HEK293 (cell line): ENCODE results near the gene SRRM4.

Source experiments
- CTCF ChIA-PET: fragments of 350-600 bp; formaldehyde crosslinking; extraction: SDS; loops from one replicate; lab custom pipeline; 2021; ENCODE audit warnings: antibody characterized with exemption; lab: Yijun Ruan, JAX
- POLR2A ChIA-PET: fragments of 300-600 bp; formaldehyde crosslinking; extraction: SDS; loops from one replicate; lab custom pipeline; 2020; ENCODE audit warnings: antibody characterized with exemption, inconsistent platforms; lab: Yijun Ruan, JAX
- H3K27ac ChIP-seq: fragments of 200-500 bp; sonication (Bioruptor generic); 2 replicates; pipeline ENCODE4 v1.5.1; 2014; ENCODE audit warnings: low read depth, low read length, control low read depth, inconsistent platforms; ENCODE audit errors: extremely low read depth
- H3K36me3 ChIP-seq, 2 experiments: fragments of 200-500 bp in 1 of 2; sonication (Bioruptor generic) in 1 of 2; 1 replicate in 1 of 2; 2 replicates in 1 of 2; pipeline ENCODE4 v1.5.1; 2014 to 2017; ENCODE audit warnings: inconsistent platforms in 2 of 2, low read length in 2 of 2; ENCODE audit not compliant: control insufficient read depth in 2 of 2, insufficient read depth in 1 of 2
- H3K4me1 ChIP-seq: fragments of 200-500 bp; sonication (Bioruptor generic); 2 replicates; pipeline ENCODE4 v1.5.1; 2014; ENCODE audit warnings: mild to moderate bottlenecking, low read length, inconsistent platforms; ENCODE audit not compliant: control insufficient read depth, insufficient read depth
- H3K4me3 ChIP-seq: 2 replicates; pipeline ENCODE4 v1.5.1; 2011; ENCODE audit warnings: low read depth, mild to moderate bottlenecking, control low read depth, low read length, moderate library complexity
- H3K9me3 ChIP-seq: fragments of 200-500 bp; sonication (Bioruptor generic); 2 replicates; pipeline ENCODE4 v1.5.1; 2014; ENCODE audit warnings: low read depth, low read length, inconsistent platforms; ENCODE audit not compliant: control insufficient read depth, insufficient read depth
- BCL11A ChIP-seq: fragments of 450-650 bp; formaldehyde crosslinking; IDR thresholded peaks from 2 replicates; pipeline ENCODE4 v1.5.1; 2016; ENCODE audit warnings: low read depth, missing biosample characterization, missing genetic modification characterization
- HOXA7 ChIP-seq: sonication (generic); formaldehyde crosslinking; IDR thresholded peaks from 2 replicates; pipeline ENCODE4 v1.8.1; 2022; ENCODE audit warnings: missing genetic modification reagents, borderline replicate concordance
- KLF9 ChIP-seq: fragments of 450-650 bp; formaldehyde crosslinking; IDR thresholded peaks from 2 replicates; pipeline ENCODE4 v1.5.1; 2016; ENCODE audit warnings: missing biosample characterization, missing genetic modification characterization, low read depth
- OSR2 ChIP-seq: fragments of 450-650 bp; formaldehyde crosslinking; IDR thresholded peaks from 2 replicates; pipeline ENCODE4 v1.5.1; 2016; ENCODE audit warnings: missing biosample characterization, missing genetic modification characterization
- PBX3 ChIP-seq: sonication (generic); formaldehyde crosslinking; IDR thresholded peaks from 2 replicates; pipeline ENCODE4 v1.8.1; 2022; ENCODE audit warnings: mild to moderate bottlenecking, moderate library complexity, missing genetic modification reagents
- SP3 ChIP-seq: fragments of 450-650 bp; formaldehyde crosslinking; IDR thresholded peaks from 2 replicates; pipeline ENCODE4 v1.5.1; 2016; ENCODE audit warnings: missing biosample characterization, missing genetic modification characterization
- TRIM28 ChIP-seq: IDR thresholded peaks from 2 replicates; pipeline ENCODE4 v1.6.1; 2011; ENCODE audit warnings: low read length, control low read depth, borderline replicate concordance
- ZBTB11 ChIP-seq: fragments of 450-650 bp; formaldehyde crosslinking; conservative IDR thresholded peaks from 2 replicates; pipeline ENCODE4 v1.5.1; 2016; ENCODE audit warnings: low read depth, missing biosample characterization, missing genetic modification characterization
- ZFHX2 ChIP-seq: fragments of 450-650 bp; formaldehyde crosslinking; conservative IDR thresholded peaks from 2 replicates; pipeline ENCODE4 v1.5.1; 2016; ENCODE audit warnings: missing biosample characterization, missing genetic modification characterization
- ZNF18 ChIP-seq: fragments of 450-650 bp; formaldehyde crosslinking; IDR thresholded peaks from 2 replicates; pipeline ENCODE4 v1.5.1; 2016; ENCODE audit warnings: missing biosample characterization, missing genetic modification characterization
- ZNF292 ChIP-seq: fragments of 450-650 bp; formaldehyde crosslinking; IDR thresholded peaks from 2 replicates; pipeline ENCODE4 v1.5.1; 2016; ENCODE audit warnings: low read depth, missing biosample characterization, missing genetic modification characterization, borderline replicate concordance
- ZNF350 ChIP-seq: fragments of 450-650 bp; formaldehyde crosslinking; IDR thresholded peaks from 2 replicates; pipeline ENCODE4 v1.5.0; 2017; ENCODE audit warnings: missing biosample characterization, mild to moderate bottlenecking, missing genetic modification characterization
- ZNF398 ChIP-seq: fragments of 450-650 bp; formaldehyde crosslinking; IDR thresholded peaks from 2 replicates; pipeline ENCODE4 v1.5.1; 2017; ENCODE audit warnings: missing biosample characterization, missing genetic modification characterization
- ZNF501 ChIP-seq: fragments of 450-650 bp; formaldehyde crosslinking; IDR thresholded peaks from 2 replicates; pipeline ENCODE4 v1.5.1; 2016; ENCODE audit warnings: missing biosample characterization, missing genetic modification characterization
- ZNF639 ChIP-seq: fragments of 450-650 bp; formaldehyde crosslinking; IDR thresholded peaks from 2 replicates; pipeline ENCODE4 v1.5.1; 2016; ENCODE audit warnings: missing biosample characterization, missing genetic modification characterization
- ZNF658 ChIP-seq: fragments of 450-650 bp; formaldehyde crosslinking; IDR thresholded peaks from 2 replicates; pipeline ENCODE4; 2016; ENCODE audit warnings: missing biosample characterization, missing genetic modification characterization
- ZNF704 ChIP-seq: fragments of 450-650 bp; formaldehyde crosslinking; IDR thresholded peaks from 2 replicates; pipeline ENCODE4 v1.5.1; 2016; ENCODE audit warnings: missing biosample characterization, missing genetic modification characterization
- ZNF707 ChIP-seq: fragments of 450-650 bp; formaldehyde crosslinking; IDR thresholded peaks from 2 replicates; pipeline ENCODE4 v1.5.1; 2016; ENCODE audit warnings: missing biosample characterization, missing genetic modification characterization
- ZSCAN5A ChIP-seq: fragments of 450-650 bp; formaldehyde crosslinking; IDR thresholded peaks from 2 replicates; pipeline ENCODE4 v1.5.1; 2016; ENCODE audit warnings: missing biosample characterization, missing genetic modification characterization

SRRM4 gene

GRCh38 chr12:119180380-119181040 lies 199.2 kb downstream of the SRRM4 start:
- Histone ChIP-seq H3K4me3 (peak overlapping the region; percentile 23), H3K4me1 (no peaks in the 10 kb centered on the region; the same call in 1 of the 2 replicates), H3K36me3 (no peaks in the 10 kb centered on the region), H3K9me3 (no peaks in the 10 kb centered on the region), H3K27ac (no peak overlapping the region)
- ChIA-PET CTCF (no interaction called here), POLR2A (no interaction called here)
- TF ChIP-seq OSR2 (tag by site-specific recombination) (no peak), ZNF707 (tag by site-specific recombination) (no peak), ZNF398 (tag by site-specific recombination) (no peak), ZNF658 (tag by site-specific recombination) (no peak), ZNF501 (no peak), ZNF350 (tag by site-specific recombination) (no peak), TRIM28 (no peak), PBX3 (CRISPR knock-in tag) (no peak), ZNF639 (tag by site-specific recombination) (no peak), KLF9 (tag by site-specific recombination) (no peak), ZBTB11 (no peak), ZNF292 (tag by site-specific recombination) (no peak), HOXA7 (CRISPR knock-in tag) (no peak), BCL11A (tag by site-specific recombination) (no peak)

- Histone ChIP-seq H3K4me1 (no peaks in the 10 kb centered on the region; the same call in 1 of the 2 replicates), H3K9me3 (no peaks in the 10 kb centered on the region), H3K27ac (no peak overlapping the region), H3K4me3 (no peak overlapping the region), H3K36me3 (peaks cover 0 to 2% of the 10 kb centered on the region in 2 experiments; a peak in 1 of 3 replicates)
- CTCF ChIA-PET, result no interaction called here
- POLR2A ChIA-PET, result no interaction called here
- TF ChIP-seq SP3 (tag by site-specific recombination), result no peak
- no peak for TF ChIP-seq ZSCAN5A (tag by site-specific recombination)
- no peak for TF ChIP-seq ZNF704 (tag by site-specific recombination)
- TF ChIP-seq ZFHX2 (tag by site-specific recombination), result no peak
- no peak for TF ChIP-seq ZNF18 (tag by site-specific recombination)
- no peak for TF ChIP-seq HOXA7 (CRISPR knock-in tag)
Measured at GRCh38 chr12:119181202-119181601, 199.9 kb downstream of the SRRM4 start.
